GM10266 (cell line): ENCODE data around the gene TAS2R10.

Source experiments
- DNase-seq: peaks from one replicate; pipeline ENCODE4 v3.0.0; 2012; ENCODE audit errors: extremely low spot score
- TF ChIP-seq, protein P1 (sequence below): IDR thresholded peaks from 2 replicates; pipeline ENCODE4 v1.5.1; 2012; ENCODE audit warnings: mild to moderate bottlenecking, low read depth; ENCODE audit not compliant: control insufficient read depth, insufficient read depth; ENCODE audit errors: missing control alignments

The TAS2R10 gene

DNA sequence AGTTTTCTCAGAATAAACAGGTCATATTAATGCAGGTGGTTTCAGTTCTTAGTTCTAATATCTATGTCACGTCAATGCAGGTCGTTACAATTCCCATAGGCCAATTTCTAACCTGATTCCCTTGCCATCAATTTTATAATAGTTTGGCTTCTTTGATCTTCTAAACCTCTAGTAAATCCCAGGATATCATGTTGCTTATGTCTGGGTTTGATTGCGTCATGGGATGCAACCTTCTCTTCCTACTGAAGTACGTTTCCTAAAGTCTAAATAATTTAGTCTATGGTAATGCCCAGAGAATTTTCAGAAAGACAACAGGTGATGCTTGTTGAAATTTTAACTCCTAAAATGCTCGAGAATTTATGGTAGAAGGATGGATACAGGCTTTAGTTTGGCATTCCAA lies 42.9 kb downstream of the TAS2R10 start:
- DNase-seq: no peak
- TF ChIP-seq, protein P1, sequence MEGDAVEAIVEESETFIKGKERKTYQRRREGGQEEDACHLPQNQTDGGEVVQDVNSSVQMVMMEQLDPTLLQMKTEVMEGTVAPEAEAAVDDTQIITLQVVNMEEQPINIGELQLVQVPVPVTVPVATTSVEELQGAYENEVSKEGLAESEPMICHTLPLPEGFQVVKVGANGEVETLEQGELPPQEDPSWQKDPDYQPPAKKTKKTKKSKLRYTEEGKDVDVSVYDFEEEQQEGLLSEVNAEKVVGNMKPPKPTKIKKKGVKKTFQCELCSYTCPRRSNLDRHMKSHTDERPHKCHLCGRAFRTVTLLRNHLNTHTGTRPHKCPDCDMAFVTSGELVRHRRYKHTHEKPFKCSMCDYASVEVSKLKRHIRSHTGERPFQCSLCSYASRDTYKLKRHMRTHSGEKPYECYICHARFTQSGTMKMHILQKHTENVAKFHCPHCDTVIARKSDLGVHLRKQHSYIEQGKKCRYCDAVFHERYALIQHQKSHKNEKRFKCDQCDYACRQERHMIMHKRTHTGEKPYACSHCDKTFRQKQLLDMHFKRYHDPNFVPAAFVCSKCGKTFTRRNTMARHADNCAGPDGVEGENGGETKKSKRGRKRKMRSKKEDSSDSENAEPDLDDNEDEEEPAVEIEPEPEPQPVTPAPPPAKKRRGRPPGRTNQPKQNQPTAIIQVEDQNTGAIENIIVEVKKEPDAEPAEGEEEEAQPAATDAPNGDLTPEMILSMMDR: no peak

DNA sequence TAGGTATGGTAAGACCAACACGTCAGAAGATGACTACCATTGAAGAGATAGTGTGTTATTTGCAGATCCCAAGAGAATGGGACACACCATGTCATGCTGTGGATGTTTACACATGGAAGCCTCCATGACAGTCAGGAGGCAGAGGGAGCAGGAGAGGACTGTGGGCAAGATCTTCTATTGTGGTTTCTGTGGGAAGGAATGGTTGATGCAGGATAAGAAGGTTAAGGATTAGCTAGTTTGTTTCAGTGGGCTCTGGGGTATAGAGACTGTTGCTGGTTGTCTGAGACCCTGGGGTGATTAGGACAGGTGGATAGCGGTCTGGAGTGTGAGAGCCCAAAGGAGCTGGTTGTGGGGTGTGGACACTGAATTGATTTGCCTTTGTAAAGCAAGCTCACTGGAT lies 47.1 kb downstream of the TAS2R10 start:
- no peak for DNase-seq
- TF ChIP-seq, protein P1: no peak
